PC-9 (cell line): ENCODE measurements around the gene DISP3. TPM values are rescaled to one million over a fixed set of nuclear protein-coding genes. Genes with fewer than 3 reads are reported as not detected.

Source experiments
- BruUV-seq: library from RNA; stranded (reverse); fragments of 400-500 nt; replicated peaks from 2 replicates; lab custom pipeline; 2021; lab: Mats Ljungman, UMichigan
- CTCF ChIA-PET: fragments of 300-600 bp; sonication (Branson Sonifier 250); formaldehyde crosslinking; loops from one replicate; lab custom pipeline; 2022; ENCODE audit warnings: antibody characterized with exemption; lab: Charles Lee
- POLR2A ChIA-PET: fragments of 300-600 bp; sonication (Branson Sonifier 250); formaldehyde crosslinking; loops from one replicate; lab custom pipeline; 2022; ENCODE audit warnings: antibody characterized with exemption; ENCODE audit not compliant: unreplicated experiment; lab: Charles Lee
- DNase-seq, 2 experiments: peaks; one replicate each; pipeline versions ENCODE4 v3.0.0 to v3.0.0-alpha.2; 2015 to 2022; ENCODE audit warnings: mixed read lengths in 1 of 2
- H2AFZ ChIP-seq: fragments of 200-600 bp; sonication (generic); 2 replicates; pipeline ENCODE4 v1.8.1; 2017; ENCODE audit warnings: antibody characterized with exemption
- H3F3A ChIP-seq: fragments of 200-600 bp; sonication (generic); 2 replicates; pipeline ENCODE4 v1.8.1; 2017; ENCODE audit warnings: antibody characterized with exemption, mild to moderate bottlenecking, low read depth; ENCODE audit not compliant: insufficient read depth
- H3K27ac ChIP-seq: fragments of 200-600 bp; sonication (generic); 2 replicates; pipeline ENCODE4 v1.6.1; 2016; ENCODE audit warnings: mixed run types
- H3K27me3 ChIP-seq: fragments of 200-600 bp; sonication (generic); 2 replicates; pipeline ENCODE4 v1.6.1; 2016; ENCODE audit warnings: low read depth, mixed run types; ENCODE audit not compliant: insufficient read depth
- H3K36me3 ChIP-seq: fragments of 200-600 bp; sonication (generic); 2 replicates; pipeline ENCODE4 v1.6.1; 2016; ENCODE audit warnings: low read depth, mixed run types
- H3K4me1 ChIP-seq: fragments of 200-600 bp; sonication (generic); replicated peaks from 2 replicates; pipeline ENCODE4 v1.6.1; 2016; ENCODE audit warnings: mixed run types; ENCODE audit not compliant: insufficient read depth
- H3K4me2 ChIP-seq: fragments of 200-600 bp; sonication (generic); 2 replicates; pipeline ENCODE4 v1.6.1; 2017; ENCODE audit warnings: mixed run types
- H3K4me3 ChIP-seq: fragments of 200-600 bp; sonication (generic); 2 replicates; pipeline ENCODE4 v1.6.1; 2016; ENCODE audit warnings: mixed run types
- H3K79me2 ChIP-seq: fragments of 200-600 bp; sonication (generic); 2 replicates; pipeline ENCODE4 v1.6.1; 2017; ENCODE audit warnings: low read depth, mixed run types
- H3K9me2 ChIP-seq: fragments of 200-600 bp; sonication (generic); 2 replicates; pipeline ENCODE4 v1.8.1; 2017; ENCODE audit warnings: mild to moderate bottlenecking; ENCODE audit not compliant: insufficient read depth
- H3K9me3 ChIP-seq: fragments of 200-600 bp; sonication (generic); 2 replicates; pipeline ENCODE4 v1.8.1; 2016; ENCODE audit warnings: low read depth; ENCODE audit not compliant: insufficient read depth
- H4K20me1 ChIP-seq: fragments of 200-600 bp; sonication (generic); 2 replicates; pipeline ENCODE4 v1.8.1; 2017; ENCODE audit not compliant: insufficient read depth
- EZH2 ChIP-seq: fragments of 200-600 bp; sonication (generic); IDR thresholded peaks from 2 replicates; pipeline ENCODE4 v1.8.0; 2017; ENCODE audit warnings: antibody characterized with exemption, low read depth
- intact Hi-C: fragments of 100-400 bp; cut with micrococcal nuclease; formaldehyde crosslinking; loops from one replicate; pipeline ENCODE4 v1.10.0; 2022; ENCODE audit not compliant: unreplicated experiment
- total RNA-seq: library from RNA; stranded (reverse); gene quantifications from 2 replicates; pipeline ENCODE4 v1.2.3, GENCODE V29; 2021
- TF ChIP-seq, protein P1 (sequence below): fragments of 200-600 bp; sonication (generic); conservative IDR thresholded peaks from 2 replicates; pipeline ENCODE4 v1.6.1; 2017; ENCODE audit warnings: mixed run types, antibody characterized with exemption, mild to moderate bottlenecking, moderate library complexity

DISP3 gene
- total RNA-seq, 1 experiment from 2014 or later, result not detected

DNA sequence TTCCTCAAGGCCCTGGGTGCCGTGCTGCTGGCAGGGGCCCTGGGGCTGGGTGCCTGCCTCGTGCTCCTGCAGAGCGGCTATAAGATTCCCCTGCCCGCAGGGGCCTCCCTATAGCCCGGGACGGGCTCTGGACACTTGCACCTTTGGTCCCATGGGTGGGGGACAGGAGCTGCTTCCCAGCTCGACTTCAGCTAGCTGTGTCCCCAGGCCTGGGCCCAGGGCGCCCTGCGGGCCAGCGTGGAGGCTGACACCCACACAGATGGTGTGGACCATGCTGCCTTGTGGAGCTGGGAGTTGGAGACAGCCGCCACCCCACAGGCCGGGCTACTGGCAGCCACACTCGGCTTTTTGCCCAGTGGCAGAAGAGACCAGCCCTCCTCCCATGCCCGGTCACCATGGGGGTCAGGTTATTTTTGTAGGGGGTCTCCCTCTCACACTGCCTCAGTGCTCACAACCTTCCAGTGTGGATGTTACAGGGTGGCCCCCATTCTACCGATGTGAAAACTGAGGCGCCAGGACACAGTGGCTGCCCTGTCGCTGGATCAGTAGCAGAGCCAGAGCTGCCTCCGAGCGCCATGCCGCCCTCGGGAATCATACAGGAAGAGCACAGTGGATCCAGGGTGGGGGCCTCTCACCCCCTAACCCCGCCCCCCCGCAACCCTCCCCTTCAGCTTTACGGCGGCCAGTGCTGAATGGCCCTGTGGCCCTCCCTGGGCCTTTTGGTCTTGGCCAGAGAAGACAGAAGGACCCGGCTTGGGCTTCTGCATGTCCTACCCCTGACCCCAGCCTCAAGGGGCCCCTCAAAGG lies 57.8 kb downstream of the DISP3 start:
- POLR2A ChIA-PET, result no interaction called here
- H4K20me1 ChIP-seq, result no peaks in the 10 kb centered on the region
- intact Hi-C loops, result no loop called here
- H3F3A ChIP-seq, result no peaks in the 10 kb centered on the region
- CTCF ChIA-PET, result no interaction called here
- TF ChIP-seq, protein P1, sequence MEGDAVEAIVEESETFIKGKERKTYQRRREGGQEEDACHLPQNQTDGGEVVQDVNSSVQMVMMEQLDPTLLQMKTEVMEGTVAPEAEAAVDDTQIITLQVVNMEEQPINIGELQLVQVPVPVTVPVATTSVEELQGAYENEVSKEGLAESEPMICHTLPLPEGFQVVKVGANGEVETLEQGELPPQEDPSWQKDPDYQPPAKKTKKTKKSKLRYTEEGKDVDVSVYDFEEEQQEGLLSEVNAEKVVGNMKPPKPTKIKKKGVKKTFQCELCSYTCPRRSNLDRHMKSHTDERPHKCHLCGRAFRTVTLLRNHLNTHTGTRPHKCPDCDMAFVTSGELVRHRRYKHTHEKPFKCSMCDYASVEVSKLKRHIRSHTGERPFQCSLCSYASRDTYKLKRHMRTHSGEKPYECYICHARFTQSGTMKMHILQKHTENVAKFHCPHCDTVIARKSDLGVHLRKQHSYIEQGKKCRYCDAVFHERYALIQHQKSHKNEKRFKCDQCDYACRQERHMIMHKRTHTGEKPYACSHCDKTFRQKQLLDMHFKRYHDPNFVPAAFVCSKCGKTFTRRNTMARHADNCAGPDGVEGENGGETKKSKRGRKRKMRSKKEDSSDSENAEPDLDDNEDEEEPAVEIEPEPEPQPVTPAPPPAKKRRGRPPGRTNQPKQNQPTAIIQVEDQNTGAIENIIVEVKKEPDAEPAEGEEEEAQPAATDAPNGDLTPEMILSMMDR, result no peak
- no peak for TF ChIP-seq EZH2
- no TSS peak for BruUV-seq
- no peaks in the 10 kb centered on the region for H3K9me2 ChIP-seq
- no peak overlapping the region for H3K4me3 ChIP-seq
- H3K36me3 ChIP-seq, result no peaks in the 10 kb centered on the region
- H3K4me2 ChIP-seq, result no peak overlapping the region
- no peak for DNase-seq
- H3K4me1 ChIP-seq, result no peaks in the 10 kb centered on the region
- H3K27me3 ChIP-seq, result peaks cover 56% of the 10 kb centered on the region
- no peaks in the 10 kb centered on the region for H3K79me2 ChIP-seq
- H3K9me3 ChIP-seq, result no peaks in the 10 kb centered on the region
- no peak overlapping the region for H2AFZ ChIP-seq
- H3K27ac ChIP-seq, result no peak overlapping the region

DNA sequence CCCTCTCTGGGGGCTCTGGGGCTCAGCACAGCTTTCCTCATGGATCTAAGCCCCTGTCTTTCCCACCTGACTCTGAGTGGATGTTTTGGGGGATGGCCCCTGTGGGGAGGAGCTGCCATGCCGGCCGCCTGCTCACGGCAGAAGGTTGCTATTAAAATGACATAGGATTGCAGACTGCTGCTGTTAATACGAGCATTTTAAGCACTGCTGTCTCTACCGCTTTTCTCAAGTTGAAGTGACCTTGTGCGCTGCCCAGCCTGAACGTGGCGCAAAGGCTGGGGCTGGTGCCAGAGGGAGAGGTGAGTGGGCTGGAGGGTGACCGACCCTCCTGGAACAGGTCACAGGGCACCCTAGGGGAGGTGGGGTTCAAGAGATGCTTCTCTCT lies 58.4 kb downstream of the DISP3 start:
- Histone ChIP-seq H4K20me1 (no peaks in the 10 kb centered on the region), H3K27ac (no peak overlapping the region), H3K36me3 (no peaks in the 10 kb centered on the region), H3K9me2 (no peaks in the 10 kb centered on the region), H3K4me2 (no peak overlapping the region), H3K27me3 (peaks cover 56% of the 10 kb centered on the region), H3K4me1 (no peaks in the 10 kb centered on the region), H3K9me3 (no peaks in the 10 kb centered on the region), H3K79me2 (no peaks in the 10 kb centered on the region), H3F3A (no peaks in the 10 kb centered on the region), H2AFZ (no peak overlapping the region), H3K4me3 (no peak overlapping the region)
- intact Hi-C loops, result no loop called here
- POLR2A ChIA-PET, result no interaction called here
- BruUV-seq, result no TSS peak
- no peak for TF ChIP-seq EZH2
- TF ChIP-seq, protein P1, result no peak
- no peak for DNase-seq
- CTCF ChIA-PET, result no interaction called here

DNA sequence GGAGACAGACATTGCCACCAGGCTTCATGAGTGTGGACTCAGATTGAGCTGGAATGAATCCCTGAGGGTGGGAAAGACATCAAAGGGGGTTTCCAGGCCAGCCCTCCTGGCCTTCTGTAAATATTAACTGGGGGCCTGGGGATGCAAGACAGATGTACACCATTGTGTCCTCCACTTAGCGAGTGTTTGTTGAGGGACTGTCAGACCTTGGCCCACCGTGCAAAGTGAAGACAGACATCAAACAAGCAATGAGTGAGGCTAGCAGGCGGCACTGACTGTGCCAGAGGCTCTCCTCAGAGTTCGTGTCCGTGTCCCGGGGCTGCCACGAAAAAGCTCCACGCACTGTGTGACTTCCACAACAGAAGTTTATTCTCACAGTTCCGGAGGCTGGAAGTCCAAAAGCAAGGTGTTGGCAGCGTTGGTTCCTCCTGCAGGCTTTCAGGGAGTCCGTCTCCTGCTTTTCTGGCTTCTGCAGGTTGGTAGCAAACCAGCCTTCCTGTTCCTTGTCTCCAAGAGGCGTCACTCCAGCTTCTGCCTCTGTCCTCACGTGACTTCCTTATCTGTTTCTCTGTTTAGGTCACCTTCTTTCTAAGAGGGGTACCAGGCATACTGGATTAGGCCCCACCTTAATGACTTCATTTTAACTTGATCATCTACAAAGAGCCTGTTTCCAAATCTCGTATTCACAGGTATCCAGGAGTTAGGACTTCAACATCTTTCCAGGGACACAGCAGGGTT lies 59.1 kb downstream of the DISP3 start:
- POLR2A ChIA-PET, result no interaction called here
- Histone ChIP-seq H3K4me1 (no peaks in the 10 kb centered on the region), H3K4me2 (no peak overlapping the region), H3K9me2 (no peaks in the 10 kb centered on the region), H3K27ac (no peak overlapping the region), H3K79me2 (no peaks in the 10 kb centered on the region), H3K27me3 (peaks cover 55% of the 10 kb centered on the region), H3K36me3 (no peaks in the 10 kb centered on the region), H3K4me3 (no peak overlapping the region), H2AFZ (no peak overlapping the region), H3K9me3 (no peaks in the 10 kb centered on the region), H4K20me1 (no peaks in the 10 kb centered on the region), H3F3A (no peaks in the 10 kb centered on the region)
- CTCF ChIA-PET, result no interaction called here
- TF ChIP-seq EZH2, result no peak
- TF ChIP-seq, protein P1, result no peak
- no TSS peak for BruUV-seq
- DNase-seq, result no peak
- intact Hi-C loops, result no loop called here
